Keratinocyte (primary cell): ENCODE data around the gene BBS9. TPM values are rescaled to one million over a fixed set of nuclear protein-coding genes. Genes with fewer than 3 reads are reported as not detected.

Experiments
- DNase-seq: peaks from one replicate; pipeline ENCODE4 v3.0.0-alpha.2; 2011; ENCODE audit warnings: low read depth, missing footprints, low spot score
- FAIRE-seq: peaks from 2 replicates; lab custom pipeline; 2011; peaks lifted over from hg19 to GRCh38; lab: Jason Lieb, UNC
- H2AFZ ChIP-seq: 2 replicates; pipeline ENCODE4 v1.6.0; 2012; ENCODE audit warnings: low read length, control low read depth, inconsistent platforms; ENCODE audit not compliant: control insufficient read depth
- H3K27ac ChIP-seq: 2 replicates; pipeline ENCODE4 v1.5.1; 2011; ENCODE audit warnings: low read length; ENCODE audit not compliant: control insufficient read depth, insufficient read depth
- H3K27me3 ChIP-seq: 3 replicates; pipeline ENCODE4 v1.6.0; 2011; ENCODE audit warnings: low read length; ENCODE audit not compliant: control insufficient read depth, insufficient read depth; ENCODE audit errors: extremely low read depth
- H3K36me3 ChIP-seq, 2 experiments: 2 replicates in 1 of 2; 3 replicates in 1 of 2; pipeline ENCODE4 v1.5.1; 2011; ENCODE audit warnings: low read length in 2 of 2, mild to moderate bottlenecking in 1 of 2; ENCODE audit not compliant: control insufficient read depth in 2 of 2, insufficient read depth in 2 of 2; ENCODE audit errors: extremely low read depth in 1 of 2
- H3K4me1 ChIP-seq: 3 replicates; pipeline ENCODE4 v1.5.1; 2011; ENCODE audit warnings: low read length; ENCODE audit not compliant: control insufficient read depth, insufficient read depth; ENCODE audit errors: extremely low read depth
- H3K4me2 ChIP-seq: 3 replicates; pipeline ENCODE4 v1.6.0; 2011; ENCODE audit warnings: low read depth, low read length; ENCODE audit not compliant: control insufficient read depth, insufficient read depth; ENCODE audit errors: extremely low read depth
- H3K4me3 ChIP-seq, 3 experiments: fragments of 200-600 bp in 1 of 3; sonication (generic) in 1 of 3; 2 replicates in 2 of 3; 3 replicates in 1 of 3; pipeline ENCODE4 v1.5.1; 2011 to 2016; ENCODE audit warnings: low read length in 3 of 3, mild to moderate bottlenecking in 3 of 3, control low read depth in 2 of 3, inconsistent platforms in 1 of 3, low read depth in 1 of 3, mixed read lengths in 1 of 3, mixed run types in 1 of 3, moderate library complexity in 1 of 3; ENCODE audit not compliant: control insufficient read depth in 2 of 3, insufficient read depth in 2 of 3; ENCODE audit errors: extremely low read depth in 1 of 3
- H3K79me2 ChIP-seq: 2 replicates; pipeline ENCODE4 v1.6.0; 2012; ENCODE audit warnings: low read length; ENCODE audit not compliant: control insufficient read depth, insufficient read depth
- H3K9ac ChIP-seq: 3 replicates; pipeline ENCODE4 v1.6.0; 2011; ENCODE audit warnings: low read length; ENCODE audit not compliant: control insufficient read depth, insufficient read depth; ENCODE audit errors: extremely low read depth
- H3K9me1 ChIP-seq: 3 replicates; pipeline ENCODE4 v1.6.0; 2011; ENCODE audit warnings: low read length; ENCODE audit not compliant: control insufficient read depth, insufficient read depth; ENCODE audit errors: extremely low read depth
- H3K9me3 ChIP-seq: 2 replicates; pipeline ENCODE4 v1.5.1; 2012; ENCODE audit warnings: low read depth, low read length; ENCODE audit not compliant: control insufficient read depth
- H4K20me1 ChIP-seq: 3 replicates; pipeline ENCODE4 v1.6.0; 2011; ENCODE audit warnings: low read length; ENCODE audit not compliant: control insufficient read depth, insufficient read depth; ENCODE audit errors: extremely low read depth
- EZH2 ChIP-seq: IDR thresholded peaks from one replicate; pipeline ENCODE4 v1.6.1; 2012; ENCODE audit warnings: inconsistent platforms, mild to moderate bottlenecking, low read length, moderate library complexity
- dilution Hi-C: fragments of 300-500 bp; cut with MboI; formaldehyde crosslinking; loops from one replicate; pipeline ENCODE4 v1.7.0; 2020; ENCODE audit warnings: low sequenced_read_pairs; ENCODE audit not compliant: extremely low pct_ligation_motif_present
- polyA plus RNA-seq, 5 experiments: library from polyadenylated mRNA; depleted of rRNA in 3 of 5; stranded (reverse) in 3 of 5; stranded (forward) in 1 of 5; unstranded in 1 of 5; fragments of >200 nt; gene quantifications; 1 replicate in 1 of 5; 2 replicates in 3 of 5; 3 replicates in 1 of 5; pipeline versions ENCODE4 v1.2.1 to v1.2.3, GENCODE V29; 2011 to 2012; ENCODE audit warnings: missing spikeins in 2 of 5, low read depth in 1 of 5, low replicate concordance in 1 of 5
- TF ChIP-seq, protein P1 (sequence below), 3 experiments: IDR thresholded peaks in 1 of 3; conservative IDR thresholded peaks in 1 of 3; optimal IDR thresholded peaks in 1 of 3; 2 replicates in 2 of 3; 3 replicates in 1 of 3; pipeline versions ENCODE3 to v1.5.1; 2011; ENCODE audit warnings: low read length in 3 of 3, mild to moderate bottlenecking in 3 of 3, moderate library complexity in 2 of 3, control low read depth in 1 of 3, inconsistent platforms in 1 of 3; ENCODE audit not compliant: insufficient read depth in 2 of 3; ENCODE audit errors: extremely low read depth in 1 of 3

Gene BBS9
- polyA plus RNA-seq, 1 donor (not counting 4 experiments of a cell fraction or from before 2014, with no cell fraction given) = 7.6 TPM

DNA sequence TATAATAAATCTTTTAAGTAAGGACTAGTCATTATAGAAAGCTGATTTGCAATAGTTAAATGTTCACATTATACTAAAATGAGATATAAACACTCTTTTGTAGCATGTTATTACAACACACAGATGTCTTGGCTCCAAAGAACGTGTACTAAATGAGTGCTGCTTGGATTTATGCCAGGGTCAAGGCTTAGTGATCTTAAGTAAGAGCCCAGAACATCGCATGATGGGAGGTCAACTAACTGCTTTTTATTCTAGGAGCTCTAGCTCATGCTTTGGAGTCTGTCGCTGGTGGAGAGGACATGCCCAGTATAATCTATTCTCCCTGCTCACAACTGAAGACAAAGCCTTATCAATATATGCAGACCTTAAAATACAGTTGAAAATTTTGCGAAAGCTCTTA is 315.1 kb downstream of the BBS9 start:
- H4K20me1 ChIP-seq = no peaks in the 10 kb centered on the region
- H3K27me3 ChIP-seq = no peaks in the 10 kb centered on the region
- no peaks in the 10 kb centered on the region for H3K9me3 ChIP-seq
- H3K4me2 ChIP-seq = no peak overlapping the region
- no peaks in the 10 kb centered on the region for H3K36me3 ChIP-seq
- H3K79me2 ChIP-seq = no peaks in the 10 kb centered on the region
- no peak overlapping the region for H3K4me3 ChIP-seq
- H3K4me1 ChIP-seq = no peaks in the 10 kb centered on the region
- dilution Hi-C loops = no loop called here
- H3K27ac ChIP-seq = no peak overlapping the region
- no peak overlapping the region for H2AFZ ChIP-seq
- no peaks in the 10 kb centered on the region for H3K9me1 ChIP-seq
- no peak overlapping the region for H3K9ac ChIP-seq
- FAIRE-seq (no peak), DNase-seq (no peak)
- no peak for TF ChIP-seq EZH2
- TF ChIP-seq, protein P1, sequence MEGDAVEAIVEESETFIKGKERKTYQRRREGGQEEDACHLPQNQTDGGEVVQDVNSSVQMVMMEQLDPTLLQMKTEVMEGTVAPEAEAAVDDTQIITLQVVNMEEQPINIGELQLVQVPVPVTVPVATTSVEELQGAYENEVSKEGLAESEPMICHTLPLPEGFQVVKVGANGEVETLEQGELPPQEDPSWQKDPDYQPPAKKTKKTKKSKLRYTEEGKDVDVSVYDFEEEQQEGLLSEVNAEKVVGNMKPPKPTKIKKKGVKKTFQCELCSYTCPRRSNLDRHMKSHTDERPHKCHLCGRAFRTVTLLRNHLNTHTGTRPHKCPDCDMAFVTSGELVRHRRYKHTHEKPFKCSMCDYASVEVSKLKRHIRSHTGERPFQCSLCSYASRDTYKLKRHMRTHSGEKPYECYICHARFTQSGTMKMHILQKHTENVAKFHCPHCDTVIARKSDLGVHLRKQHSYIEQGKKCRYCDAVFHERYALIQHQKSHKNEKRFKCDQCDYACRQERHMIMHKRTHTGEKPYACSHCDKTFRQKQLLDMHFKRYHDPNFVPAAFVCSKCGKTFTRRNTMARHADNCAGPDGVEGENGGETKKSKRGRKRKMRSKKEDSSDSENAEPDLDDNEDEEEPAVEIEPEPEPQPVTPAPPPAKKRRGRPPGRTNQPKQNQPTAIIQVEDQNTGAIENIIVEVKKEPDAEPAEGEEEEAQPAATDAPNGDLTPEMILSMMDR (optimal IDR thresholded peaks at IDR 0.05 in 1 of 3, IDR thresholded peaks at IDR 0.05 in 1 of 3, conservative IDR thresholded peaks at IDR 0.05 in 1 of 3; ENCODE audit: extremely low read depth in 1 of 3, insufficient read depth in 2 of 3, low read length in 3 of 3) = no peak

- Histone ChIP-seq H3K9me3 (no peaks in the 10 kb centered on the region), H4K20me1 (no peaks in the 10 kb centered on the region), H3K9ac (no peak overlapping the region), H3K4me1 (no peaks in the 10 kb centered on the region), H3K9me1 (no peaks in the 10 kb centered on the region), H3K4me3 (no peak overlapping the region), H3K27me3 (no peaks in the 10 kb centered on the region), H3K4me2 (no peak overlapping the region), H3K79me2 (no peaks in the 10 kb centered on the region), H2AFZ (no peak overlapping the region), H3K27ac (no peak overlapping the region), H3K36me3 (no peaks in the 10 kb centered on the region)
- FAIRE-seq (no peak), DNase-seq (no peak)
- dilution Hi-C loops = no loop called here
- TF ChIP-seq EZH2 = no peak
- TF ChIP-seq, protein P1 (optimal IDR thresholded peaks at IDR 0.05 in 1 of 3, IDR thresholded peaks at IDR 0.05 in 1 of 3, conservative IDR thresholded peaks at IDR 0.05 in 1 of 3; ENCODE audit: extremely low read depth in 1 of 3, insufficient read depth in 2 of 3, low read length in 3 of 3) = no peak
Observed at GRCh38 chr7:33446551-33446950, 317.2 kb downstream of the BBS9 start.
